ENCODE results near the gene PPP5C.
A peak's percentile ranks its signal among the peaks of the same experiment; 100 is the strongest.

PPP5C gene

DNA sequence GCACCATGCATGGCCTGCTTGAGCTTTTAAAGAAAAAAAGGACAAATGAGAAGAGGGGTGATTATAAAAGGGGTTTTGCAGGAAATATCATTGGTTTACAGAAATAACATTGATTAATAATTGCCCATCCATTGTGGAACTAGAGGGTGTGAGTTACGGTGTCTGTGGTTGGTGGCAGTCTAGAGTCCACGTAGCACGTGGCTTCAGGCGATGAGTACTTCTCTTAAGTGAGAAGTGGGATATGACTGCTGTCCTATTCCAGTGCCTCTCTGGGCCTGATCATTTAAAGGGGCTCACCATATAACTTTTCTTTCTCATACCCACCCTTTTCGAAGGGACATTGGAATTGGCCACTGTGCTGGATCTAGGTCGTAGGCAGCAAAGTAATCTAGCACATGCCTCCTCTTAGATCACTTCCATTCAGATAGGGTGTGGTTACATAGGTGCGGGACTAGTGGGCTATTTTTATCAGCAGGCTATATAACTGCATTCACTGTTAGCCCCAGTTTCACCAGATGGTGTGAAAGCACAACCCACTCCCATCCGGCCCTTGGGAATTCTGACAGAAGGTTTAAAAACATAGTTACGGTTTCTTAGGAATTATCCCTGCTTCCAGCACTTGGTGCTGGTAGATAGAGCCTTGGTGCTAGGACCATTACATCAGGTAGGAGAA, 19.9 kb downstream of the PPP5C start:
- no peaks in the 10 kb centered on the region for H3K27me3 Mint-ChIP-seq (ENCODE audit: low read depth)
- H3K9me3 Mint-ChIP-seq = no peaks in the 10 kb centered on the region
- TF ChIP-seq, protein P1, sequence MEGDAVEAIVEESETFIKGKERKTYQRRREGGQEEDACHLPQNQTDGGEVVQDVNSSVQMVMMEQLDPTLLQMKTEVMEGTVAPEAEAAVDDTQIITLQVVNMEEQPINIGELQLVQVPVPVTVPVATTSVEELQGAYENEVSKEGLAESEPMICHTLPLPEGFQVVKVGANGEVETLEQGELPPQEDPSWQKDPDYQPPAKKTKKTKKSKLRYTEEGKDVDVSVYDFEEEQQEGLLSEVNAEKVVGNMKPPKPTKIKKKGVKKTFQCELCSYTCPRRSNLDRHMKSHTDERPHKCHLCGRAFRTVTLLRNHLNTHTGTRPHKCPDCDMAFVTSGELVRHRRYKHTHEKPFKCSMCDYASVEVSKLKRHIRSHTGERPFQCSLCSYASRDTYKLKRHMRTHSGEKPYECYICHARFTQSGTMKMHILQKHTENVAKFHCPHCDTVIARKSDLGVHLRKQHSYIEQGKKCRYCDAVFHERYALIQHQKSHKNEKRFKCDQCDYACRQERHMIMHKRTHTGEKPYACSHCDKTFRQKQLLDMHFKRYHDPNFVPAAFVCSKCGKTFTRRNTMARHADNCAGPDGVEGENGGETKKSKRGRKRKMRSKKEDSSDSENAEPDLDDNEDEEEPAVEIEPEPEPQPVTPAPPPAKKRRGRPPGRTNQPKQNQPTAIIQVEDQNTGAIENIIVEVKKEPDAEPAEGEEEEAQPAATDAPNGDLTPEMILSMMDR (IDR thresholded peaks at IDR 0.05; ENCODE audit: unreplicated experiment in 3 of 3) = no peak
- H3K27ac Mint-ChIP-seq = peak overlapping the region in 1 of 3 experiments; percentile 66
- H3K4me1 Mint-ChIP-seq = peaks cover 24% of the 10 kb centered on the region
- H3K4me3 Mint-ChIP-seq = no peak overlapping the region
- H3K36me3 Mint-ChIP-seq (ENCODE audit: low read depth) = peaks cover 56% of the 10 kb centered on the region

DNA sequence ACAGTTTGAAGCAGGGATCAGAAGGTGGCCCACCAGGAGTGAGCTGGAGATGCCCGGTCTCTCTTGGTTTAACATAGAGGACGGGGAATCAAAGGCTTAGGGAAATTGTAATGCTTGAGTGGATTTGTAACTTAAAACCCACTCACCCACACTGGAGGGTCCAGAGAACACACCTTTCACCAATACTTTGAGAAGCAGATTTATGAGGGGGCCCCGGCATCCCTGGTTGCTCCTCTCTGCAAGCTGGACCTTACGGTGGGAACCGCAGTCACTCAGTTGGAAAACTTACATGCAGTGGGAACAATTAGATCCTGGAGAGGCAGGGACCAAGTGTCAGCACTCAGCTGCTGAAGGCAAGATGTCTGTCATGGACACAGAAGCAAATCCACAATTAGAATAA, 20.5 kb downstream of the PPP5C start:
- Mint-ChIP-seq H3K27ac (peak overlapping the region in 1 of 3 experiments; percentile 66), H3K27me3 (ENCODE audit: low read depth) (no peaks in the 10 kb centered on the region)
- TF ChIP-seq, protein P1 (IDR thresholded peaks at IDR 0.05; ENCODE audit: unreplicated experiment in 3 of 3) = no peak

DNA sequence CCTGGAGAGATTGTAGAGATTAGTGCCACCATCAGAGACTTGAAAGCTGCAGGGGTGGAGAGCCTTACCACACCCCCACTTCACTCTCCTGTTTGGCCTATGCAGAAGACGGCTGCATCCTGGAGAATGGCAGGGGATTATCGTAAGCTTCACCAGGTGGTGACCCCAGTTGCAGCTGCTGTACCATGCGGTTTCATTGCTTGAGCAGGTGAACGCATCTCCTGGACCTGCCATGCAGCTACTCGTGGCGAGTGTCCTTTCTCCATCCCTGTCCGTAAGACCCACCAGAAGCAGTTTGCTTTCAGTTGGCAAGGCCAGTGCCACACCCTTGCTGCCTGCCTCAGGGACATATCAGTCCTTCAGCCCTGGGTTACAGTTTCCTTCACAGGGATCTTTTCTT, 21.2 kb downstream of the PPP5C start:
- TF ChIP-seq, protein P1 (IDR thresholded peaks at IDR 0.05; ENCODE audit: unreplicated experiment in 3 of 3) = no peak

More for the DNA sequence above, 20.5 kb downstream of the PPP5C start:
- Mint-ChIP-seq H3K4me1 (peaks cover 24% of the 10 kb centered on the region), H3K4me3 (no peak overlapping the region), H3K9me3 (no peaks in the 10 kb centered on the region), H3K36me3 (ENCODE audit: low read depth) (peaks cover 51% of the 10 kb centered on the region)

DNA sequence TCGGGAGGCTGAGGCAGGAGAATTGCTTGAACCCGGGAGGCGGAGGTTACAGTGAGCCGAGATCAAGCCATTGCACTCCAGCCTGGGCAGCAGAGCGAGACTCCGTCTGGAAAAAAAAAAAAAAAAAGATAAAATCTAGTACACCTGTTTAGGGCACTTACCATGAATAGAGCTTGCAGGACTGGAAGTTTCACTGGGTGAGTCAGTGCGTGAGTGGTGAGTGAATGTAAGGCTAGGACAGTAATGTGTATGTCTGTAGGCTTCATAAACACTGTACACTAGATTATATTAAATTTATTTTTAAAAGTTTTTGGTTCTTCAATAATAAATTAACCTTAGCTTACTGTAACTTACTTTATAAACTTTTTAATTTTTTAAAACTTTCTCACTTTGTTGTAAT, 22.9 kb downstream of the PPP5C start:
- H3K4me1 Mint-ChIP-seq = peaks cover 24% of the 10 kb centered on the region
- no peak overlapping the region for H3K4me3 Mint-ChIP-seq
- H3K36me3 Mint-ChIP-seq (ENCODE audit: low read depth) = peaks cover 38% of the 10 kb centered on the region
- no peak overlapping the region for H3K27ac Mint-ChIP-seq
- H3K9me3 Mint-ChIP-seq = no peaks in the 10 kb centered on the region
- TF ChIP-seq, protein P1 (IDR thresholded peaks at IDR 0.05; ENCODE audit: unreplicated experiment in 3 of 3) = no peak
- no peaks in the 10 kb centered on the region for H3K27me3 Mint-ChIP-seq (ENCODE audit: low read depth)

More for the DNA sequence above, 21.2 kb downstream of the PPP5C start:
- H3K27me3 Mint-ChIP-seq (ENCODE audit: low read depth) = no peaks in the 10 kb centered on the region
- H3K4me3 Mint-ChIP-seq = no peak overlapping the region
- H3K36me3 Mint-ChIP-seq (ENCODE audit: low read depth) = peaks cover 51% of the 10 kb centered on the region
- H3K4me1 Mint-ChIP-seq = peaks cover 24% of the 10 kb centered on the region
- H3K27ac Mint-ChIP-seq = peak overlapping the region in 1 of 3 experiments; percentile 66
- H3K9me3 Mint-ChIP-seq = no peaks in the 10 kb centered on the region

DNA sequence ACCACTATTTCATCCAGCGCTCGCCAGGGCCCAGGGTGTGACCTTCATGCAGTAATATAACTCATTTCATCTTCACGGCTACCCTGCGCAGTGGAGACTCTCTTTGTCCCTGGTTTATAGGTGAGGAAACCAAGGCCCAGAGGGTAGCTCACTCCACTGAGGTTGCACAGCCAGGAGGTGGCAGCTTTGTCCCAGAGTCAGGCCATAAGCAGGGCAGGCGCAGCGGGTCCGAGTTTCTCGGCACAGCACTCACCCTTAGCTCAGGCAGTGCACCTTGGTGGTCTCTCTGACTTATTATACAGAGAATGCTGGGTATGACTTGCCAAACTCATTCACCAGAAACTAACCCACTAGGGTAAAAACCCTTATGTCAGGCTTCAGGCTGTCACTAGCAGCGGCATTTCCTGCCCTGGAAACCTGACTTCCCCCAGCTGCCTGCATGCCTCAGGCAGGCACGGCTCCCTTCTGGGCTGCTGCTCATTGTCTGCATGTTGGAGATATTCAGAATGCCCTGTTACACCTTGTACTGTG, 24.5 kb downstream of the PPP5C start:
- H3K27me3 Mint-ChIP-seq (ENCODE audit: low read depth) = no peaks in the 10 kb centered on the region
- H3K36me3 Mint-ChIP-seq (ENCODE audit: low read depth) = peaks cover 36% of the 10 kb centered on the region
- peaks cover 20% of the 10 kb centered on the region for H3K4me1 Mint-ChIP-seq
- no peaks in the 10 kb centered on the region for H3K9me3 Mint-ChIP-seq
- peak overlapping the region in 2 of 3 experiments; percentile 6 to 57 for H3K27ac Mint-ChIP-seq
- H3K4me3 Mint-ChIP-seq = no peak overlapping the region
- TF ChIP-seq, protein P1 (IDR thresholded peaks at IDR 0.05; ENCODE audit: unreplicated experiment in 3 of 3) = no peak

Data from nephron (organoid).